ENCODE data around the gene KCNK6. TPM values are rescaled to one million over a fixed set of nuclear protein-coding genes. Genes with fewer than 3 reads are reported as not detected.
A peak's percentile ranks its signal among the peaks of the same experiment; 100 is the strongest.

Gene KCNK6
- total RNA-seq, 1 experiment from 2014 or later, result 18.3 TPM

DNA sequence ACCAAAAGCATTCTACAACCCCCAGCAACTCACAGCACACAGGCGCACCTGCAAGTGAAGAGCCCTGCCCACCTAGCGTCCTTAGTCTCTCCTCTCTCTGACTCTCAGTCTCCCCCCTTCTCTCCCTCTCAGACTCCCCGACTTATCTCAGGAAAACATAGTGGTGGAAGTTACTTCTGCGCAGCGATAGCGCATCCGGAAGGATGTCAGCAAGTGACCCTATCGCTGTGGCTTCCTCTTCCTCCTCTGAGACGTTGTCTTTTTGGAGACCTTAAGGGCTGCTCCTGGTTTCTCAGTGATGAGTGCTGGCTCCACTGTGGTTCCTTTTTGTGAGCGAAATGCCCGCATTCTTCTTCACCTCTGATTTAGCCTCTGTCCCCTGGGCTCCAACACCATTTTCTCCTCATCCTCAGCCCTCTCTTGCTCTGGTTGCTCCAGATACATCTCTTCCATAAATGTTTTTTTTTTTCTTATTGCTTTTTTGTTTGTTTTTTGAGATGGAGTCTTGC lies 2.5 kb upstream of the KCNK6 start (continued):
- TF ChIP-seq, protein P1, sequence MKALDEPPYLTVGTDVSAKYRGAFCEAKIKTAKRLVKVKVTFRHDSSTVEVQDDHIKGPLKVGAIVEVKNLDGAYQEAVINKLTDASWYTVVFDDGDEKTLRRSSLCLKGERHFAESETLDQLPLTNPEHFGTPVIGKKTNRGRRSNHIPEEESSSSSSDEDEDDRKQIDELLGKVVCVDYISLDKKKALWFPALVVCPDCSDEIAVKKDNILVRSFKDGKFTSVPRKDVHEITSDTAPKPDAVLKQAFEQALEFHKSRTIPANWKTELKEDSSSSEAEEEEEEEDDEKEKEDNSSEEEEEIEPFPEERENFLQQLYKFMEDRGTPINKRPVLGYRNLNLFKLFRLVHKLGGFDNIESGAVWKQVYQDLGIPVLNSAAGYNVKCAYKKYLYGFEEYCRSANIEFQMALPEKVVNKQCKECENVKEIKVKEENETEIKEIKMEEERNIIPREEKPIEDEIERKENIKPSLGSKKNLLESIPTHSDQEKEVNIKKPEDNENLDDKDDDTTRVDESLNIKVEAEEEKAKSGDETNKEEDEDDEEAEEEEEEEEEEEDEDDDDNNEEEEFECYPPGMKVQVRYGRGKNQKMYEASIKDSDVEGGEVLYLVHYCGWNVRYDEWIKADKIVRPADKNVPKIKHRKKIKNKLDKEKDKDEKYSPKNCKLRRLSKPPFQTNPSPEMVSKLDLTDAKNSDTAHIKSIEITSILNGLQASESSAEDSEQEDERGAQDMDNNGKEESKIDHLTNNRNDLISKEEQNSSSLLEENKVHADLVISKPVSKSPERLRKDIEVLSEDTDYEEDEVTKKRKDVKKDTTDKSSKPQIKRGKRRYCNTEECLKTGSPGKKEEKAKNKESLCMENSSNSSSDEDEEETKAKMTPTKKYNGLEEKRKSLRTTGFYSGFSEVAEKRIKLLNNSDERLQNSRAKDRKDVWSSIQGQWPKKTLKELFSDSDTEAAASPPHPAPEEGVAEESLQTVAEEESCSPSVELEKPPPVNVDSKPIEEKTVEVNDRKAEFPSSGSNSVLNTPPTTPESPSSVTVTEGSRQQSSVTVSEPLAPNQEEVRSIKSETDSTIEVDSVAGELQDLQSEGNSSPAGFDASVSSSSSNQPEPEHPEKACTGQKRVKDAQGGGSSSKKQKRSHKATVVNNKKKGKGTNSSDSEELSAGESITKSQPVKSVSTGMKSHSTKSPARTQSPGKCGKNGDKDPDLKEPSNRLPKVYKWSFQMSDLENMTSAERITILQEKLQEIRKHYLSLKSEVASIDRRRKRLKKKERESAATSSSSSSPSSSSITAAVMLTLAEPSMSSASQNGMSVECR (CRISPR knock-in tag; IDR thresholded peaks at IDR 0.05; ENCODE audit: borderline replicate concordance), result no peak

DNA sequence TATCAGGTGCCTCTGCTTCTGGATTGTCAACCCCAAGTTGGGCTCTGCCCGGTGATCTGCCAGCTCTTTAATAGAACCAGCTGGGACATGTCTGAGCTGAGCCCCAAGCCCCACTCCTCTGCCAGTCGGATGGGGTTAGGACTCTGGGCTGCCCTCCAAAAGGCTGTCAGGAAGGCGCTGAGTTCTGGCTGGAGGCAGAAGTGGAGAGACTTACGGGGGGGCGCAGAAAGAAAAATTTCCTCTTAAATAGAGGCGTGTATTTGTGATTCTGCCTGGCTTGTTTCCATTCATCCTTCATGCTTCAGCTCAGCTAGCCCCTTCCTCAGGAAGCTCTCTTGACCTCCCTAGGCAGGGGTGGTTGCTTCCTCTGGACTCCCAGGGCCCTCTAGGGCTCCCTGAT lies 985 bp upstream of the KCNK6 start:
- ChIA-PET CTCF (interaction anchor here (1.1 to 2.7 kb wide), 4 partner anchors 14 to 84 kb away, joined by 3 to 13 read pairs (median 9); partner anchors contain the start of gene C19orf33), POLR2A (no interaction called here)
- no peak overlapping the region for H3K27ac Mint-ChIP-seq
- H3K27me3 Mint-ChIP-seq (ENCODE audit: low read depth), result peaks cover 54% of the 10 kb centered on the region
- H3K4me1 Mint-ChIP-seq, result peaks cover 28% of the 10 kb centered on the region
- no peaks in the 10 kb centered on the region for H3K36me3 Mint-ChIP-seq
- H3K9me3 Mint-ChIP-seq, result no peaks in the 10 kb centered on the region
- DNase-seq (ENCODE audit: low spot score), result no peak
- TF ChIP-seq, protein P2, sequence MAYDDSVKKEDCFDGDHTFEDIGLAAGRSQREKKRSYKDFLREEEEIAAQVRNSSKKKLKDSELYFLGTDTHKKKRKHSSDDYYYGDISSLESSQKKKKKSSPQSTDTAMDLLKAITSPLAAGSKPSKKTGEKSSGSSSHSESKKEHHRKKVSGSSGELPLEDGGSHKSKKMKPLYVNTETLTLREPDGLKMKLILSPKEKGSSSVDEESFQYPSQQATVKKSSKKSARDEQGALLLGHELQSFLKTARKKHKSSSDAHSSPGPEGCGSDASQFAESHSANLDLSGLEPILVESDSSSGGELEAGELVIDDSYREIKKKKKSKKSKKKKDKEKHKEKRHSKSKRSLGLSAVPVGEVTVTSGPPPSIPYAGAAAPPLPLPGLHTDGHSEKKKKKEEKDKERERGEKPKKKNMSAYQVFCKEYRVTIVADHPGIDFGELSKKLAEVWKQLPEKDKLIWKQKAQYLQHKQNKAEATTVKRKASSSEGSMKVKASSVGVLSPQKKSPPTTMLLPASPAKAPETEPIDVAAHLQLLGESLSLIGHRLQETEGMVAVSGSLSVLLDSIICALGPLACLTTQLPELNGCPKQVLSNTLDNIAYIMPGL (CRISPR knock-in tag; IDR thresholded peaks at IDR 0.05), result no peak
- no peak for TF ChIP-seq ZNF671 (CRISPR knock-in tag; IDR thresholded peaks at IDR 0.05)
- no peak for TF ChIP-seq ETV6 (CRISPR knock-in tag; IDR thresholded peaks at IDR 0.05)
- no peak for TF ChIP-seq ZNF416 (CRISPR knock-in tag; IDR thresholded peaks at IDR 0.05)
- no peak for TF ChIP-seq ZNF219 (CRISPR knock-in tag; IDR thresholded peaks at IDR 0.05; ENCODE audit: borderline replicate concordance)
- TF ChIP-seq HMGA2 (CRISPR knock-in tag; IDR thresholded peaks at IDR 0.05), result no peak
- TF ChIP-seq MXD4 (CRISPR knock-in tag; IDR thresholded peaks at IDR 0.05; ENCODE audit: borderline replicate concordance), result no peak
- no peak for TF ChIP-seq NR1H2 (CRISPR knock-in tag; IDR thresholded peaks at IDR 0.05)
- TF ChIP-seq ATF1 (CRISPR knock-in tag; IDR thresholded peaks at IDR 0.05), result no peak
- no peak for TF ChIP-seq GRHL2 (CRISPR knock-in tag; IDR thresholded peaks at IDR 0.05; ENCODE audit: insufficient replicate concordance, severe bottlenecking)
- TF ChIP-seq SOX15 (CRISPR knock-in tag; IDR thresholded peaks at IDR 0.05), result no peak
- TF ChIP-seq RORB (CRISPR knock-in tag; IDR thresholded peaks at IDR 0.05), result no peak
- TF ChIP-seq, protein P3, sequence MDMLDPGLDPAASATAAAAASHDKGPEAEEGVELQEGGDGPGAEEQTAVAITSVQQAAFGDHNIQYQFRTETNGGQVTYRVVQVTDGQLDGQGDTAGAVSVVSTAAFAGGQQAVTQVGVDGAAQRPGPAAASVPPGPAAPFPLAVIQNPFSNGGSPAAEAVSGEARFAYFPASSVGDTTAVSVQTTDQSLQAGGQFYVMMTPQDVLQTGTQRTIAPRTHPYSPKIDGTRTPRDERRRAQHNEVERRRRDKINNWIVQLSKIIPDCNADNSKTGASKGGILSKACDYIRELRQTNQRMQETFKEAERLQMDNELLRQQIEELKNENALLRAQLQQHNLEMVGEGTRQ (CRISPR knock-in tag; IDR thresholded peaks at IDR 0.05), result no peak
- no peak for TF ChIP-seq TCF7 (CRISPR knock-in tag; IDR thresholded peaks at IDR 0.05; ENCODE audit: low read depth)
- no peak for TF ChIP-seq SMAD3 (CRISPR knock-in tag; IDR thresholded peaks at IDR 0.05; ENCODE audit: borderline replicate concordance)
- TF ChIP-seq, protein P4, sequence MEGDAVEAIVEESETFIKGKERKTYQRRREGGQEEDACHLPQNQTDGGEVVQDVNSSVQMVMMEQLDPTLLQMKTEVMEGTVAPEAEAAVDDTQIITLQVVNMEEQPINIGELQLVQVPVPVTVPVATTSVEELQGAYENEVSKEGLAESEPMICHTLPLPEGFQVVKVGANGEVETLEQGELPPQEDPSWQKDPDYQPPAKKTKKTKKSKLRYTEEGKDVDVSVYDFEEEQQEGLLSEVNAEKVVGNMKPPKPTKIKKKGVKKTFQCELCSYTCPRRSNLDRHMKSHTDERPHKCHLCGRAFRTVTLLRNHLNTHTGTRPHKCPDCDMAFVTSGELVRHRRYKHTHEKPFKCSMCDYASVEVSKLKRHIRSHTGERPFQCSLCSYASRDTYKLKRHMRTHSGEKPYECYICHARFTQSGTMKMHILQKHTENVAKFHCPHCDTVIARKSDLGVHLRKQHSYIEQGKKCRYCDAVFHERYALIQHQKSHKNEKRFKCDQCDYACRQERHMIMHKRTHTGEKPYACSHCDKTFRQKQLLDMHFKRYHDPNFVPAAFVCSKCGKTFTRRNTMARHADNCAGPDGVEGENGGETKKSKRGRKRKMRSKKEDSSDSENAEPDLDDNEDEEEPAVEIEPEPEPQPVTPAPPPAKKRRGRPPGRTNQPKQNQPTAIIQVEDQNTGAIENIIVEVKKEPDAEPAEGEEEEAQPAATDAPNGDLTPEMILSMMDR (IDR thresholded peaks at IDR 0.05), result no peak
- peak overlapping the region; percentile 81 for H3K4me3 Mint-ChIP-seq
- no peak for ATAC-seq

Measured in WTC11 (cell line).